A673 (cell line): Measurements from ENCODE around the gene DGUOK. TPM values are rescaled to one million over a fixed set of nuclear protein-coding genes. Genes with fewer than 3 reads are reported as not detected.
"Not testable (repeated sequence)": the region's sequence is repeated elsewhere in the genome, so short reads cannot be mapped to it uniquely, and the experiment has no call there.

Source experiments
- BruUV-seq: library from RNA; stranded (reverse); fragments of 400-500 nt; replicated peaks from 2 replicates; lab custom pipeline; 2021; lab: Mats Ljungman, UMichigan
- CTCF ChIA-PET: fragments of 300-600 bp; sonication (Branson Sonifier 250); formaldehyde crosslinking; loops from one replicate; lab custom pipeline; 2022; ENCODE audit warnings: antibody characterized with exemption; lab: Charles Lee
- POLR2A ChIA-PET: fragments of 300-600 bp; sonication (Branson Sonifier 250); formaldehyde crosslinking; loops from one replicate; lab custom pipeline; 2022; ENCODE audit warnings: antibody characterized with exemption; ENCODE audit not compliant: low non-redundant PET; lab: Charles Lee
- DNase-seq: peaks from one replicate; pipeline ENCODE4 v3.0.0-alpha.2; 2015; ENCODE audit warnings: low spot score
- H3K27ac ChIP-seq: fragments of 200-600 bp; sonication (generic); 2 replicates; pipeline ENCODE4 v1.5.1; 2016; ENCODE audit warnings: mixed run types, low read depth, mild to moderate bottlenecking, mixed read lengths, antibody characterized with exemption, low read length; ENCODE audit not compliant: poor library complexity, severe bottlenecking
- H3K27me3 ChIP-seq: fragments of 200-600 bp; sonication (generic); replicated peaks from 2 replicates; pipeline ENCODE4 v1.6.1; 2017; ENCODE audit warnings: mixed run types, low read depth, mild to moderate bottlenecking, mixed read lengths, antibody characterized with exemption, low read length; ENCODE audit not compliant: insufficient read depth, poor library complexity
- H3K36me3 ChIP-seq: fragments of 200-600 bp; sonication (generic); 2 replicates; pipeline ENCODE4 v1.6.1; 2016; ENCODE audit warnings: mixed run types, mild to moderate bottlenecking, mixed read lengths, antibody characterized with exemption, low read length; ENCODE audit not compliant: insufficient read depth, poor library complexity, severe bottlenecking
- H3K4me1 ChIP-seq: fragments of 200-600 bp; sonication (generic); 2 replicates; pipeline ENCODE4 v1.6.1; 2017; ENCODE audit warnings: mixed run types, mild to moderate bottlenecking, mixed read lengths, antibody characterized with exemption, low read length; ENCODE audit not compliant: insufficient read depth, poor library complexity, severe bottlenecking
- H3K4me3 ChIP-seq: fragments of 200-600 bp; sonication (generic); 2 replicates; pipeline ENCODE4 v1.5.1; 2016; ENCODE audit warnings: low read depth, mixed run types, mild to moderate bottlenecking, mixed read lengths, low read length; ENCODE audit not compliant: poor library complexity, severe bottlenecking
- H3K9me3 ChIP-seq: fragments of 200-600 bp; sonication (generic); 2 replicates; pipeline ENCODE4 v1.6.1; 2016; ENCODE audit warnings: mixed run types, low read depth, mild to moderate bottlenecking, mixed read lengths, antibody characterized with exemption, low read length; ENCODE audit not compliant: poor library complexity, severe bottlenecking
- CTCF ChIP-seq: fragments of 300-800, 200-600 bp; sonication (generic); conservative IDR thresholded peaks from 2 replicates; pipeline ENCODE4 v1.5.1; 2017; ENCODE audit warnings: low read depth, mild to moderate bottlenecking, antibody characterized with exemption, low read length, moderate library complexity, mixed read lengths
- EZH2 ChIP-seq: fragments of 200-600 bp; sonication (generic); IDR thresholded peaks from 2 replicates; pipeline ENCODE4 v1.6.1; 2017; ENCODE audit warnings: borderline replicate concordance, low read depth, mild to moderate bottlenecking, mixed read lengths, antibody characterized with exemption, low read length; ENCODE audit not compliant: poor library complexity, severe bottlenecking
- intact Hi-C: fragments of 100-400 bp; cut with micrococcal nuclease; formaldehyde crosslinking; loops from one replicate; pipeline ENCODE4 v1.10.0; 2022; ENCODE audit not compliant: unreplicated experiment
- total RNA-seq: library from RNA; stranded (reverse); gene quantifications from 2 replicates; pipeline ENCODE4 v1.2.3, GENCODE V29; 2021

The DGUOK gene
- total RNA-seq, 1 experiment from 2014 or later, result 106 TPM

DNA sequence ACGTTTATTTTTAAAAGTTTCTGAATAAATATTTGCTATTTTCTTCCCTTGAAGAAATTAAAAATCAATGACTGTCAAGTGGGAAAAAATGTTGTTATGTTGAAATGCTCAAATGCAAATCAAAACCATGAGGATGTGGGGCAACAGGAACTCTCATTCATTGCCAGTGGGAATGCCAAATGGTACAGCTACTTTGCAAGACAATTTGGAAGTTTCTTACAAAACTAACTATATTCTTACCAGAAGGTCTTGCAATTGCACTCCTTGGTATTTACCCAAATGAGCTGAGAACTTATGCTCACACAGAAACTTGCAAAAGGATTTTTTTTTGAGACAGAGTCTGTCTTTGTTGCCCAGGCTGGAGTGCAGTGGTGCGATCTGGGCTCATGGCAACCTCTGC is 41.3 kb upstream of the DGUOK start:
- Histone ChIP-seq H3K36me3 (no peaks in the 10 kb centered on the region), H3K9me3 (no peaks in the 10 kb centered on the region), H3K4me1 (no peaks in the 10 kb centered on the region), H3K27me3 (no peaks in the 10 kb centered on the region), H3K27ac (no peak overlapping the region), H3K4me3 (no peak overlapping the region)
- ChIA-PET POLR2A (no interaction called here), CTCF (no interaction called here)
- DNase-seq, result no peak
- TF ChIP-seq CTCF, result no peak
- TF ChIP-seq EZH2, result no peak
- BruUV-seq, result no TSS peak
- intact Hi-C loops, result no loop called here

GRCh38 chr2:73886357-73886756 is 40.3 kb upstream of the DGUOK start:
- DNase-seq, result no peak
- Histone ChIP-seq H3K27ac (no peak overlapping the region), H3K36me3 (no peaks in the 10 kb centered on the region), H3K27me3 (no peaks in the 10 kb centered on the region), H3K9me3 (no peaks in the 10 kb centered on the region), H3K4me1 (no peaks in the 10 kb centered on the region), H3K4me3 (no peak overlapping the region)
- CTCF ChIA-PET, result no interaction called here
- POLR2A ChIA-PET, result no interaction called here
- intact Hi-C loops, result no loop called here
- TF ChIP-seq EZH2 (no peak), CTCF (no peak)
- BruUV-seq, result no TSS peak

GRCh38 chr2:73887596-73888353 is 38.9 kb upstream of the DGUOK start:
- BruUV-seq, CTCF ChIA-PET, POLR2A ChIA-PET: not testable (repeated sequence)

DNA sequence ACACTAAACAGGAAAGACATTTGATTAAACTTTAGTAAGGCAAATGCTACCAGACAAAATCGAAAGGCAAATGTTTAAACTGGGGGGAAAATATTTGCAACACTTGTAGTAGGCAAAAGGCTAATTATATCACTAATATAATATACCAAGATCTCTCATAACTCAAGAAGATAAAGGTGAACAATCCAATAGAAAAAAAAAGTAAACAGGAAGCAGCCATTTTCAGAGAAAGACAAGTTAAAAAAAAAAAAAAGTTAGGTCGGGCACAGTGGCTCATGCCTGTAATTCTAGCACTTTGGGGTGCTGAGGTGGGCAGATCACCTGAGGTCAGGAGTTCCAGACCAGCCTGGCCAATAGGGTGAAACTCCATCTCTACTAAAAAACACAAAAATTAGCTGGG is 38.3 kb upstream of the DGUOK start:
- no peaks in the 10 kb centered on the region for H3K27me3 ChIP-seq
- no peaks in the 10 kb centered on the region for H3K36me3 ChIP-seq
- no TSS peak for BruUV-seq
- no peaks in the 10 kb centered on the region for H3K4me1 ChIP-seq
- H3K27ac ChIP-seq, result no peak overlapping the region
- no peak for DNase-seq
- POLR2A ChIA-PET, result no interaction called here
- H3K4me3 ChIP-seq, result no peak overlapping the region
- CTCF ChIA-PET, result no interaction called here
- intact Hi-C loops, result no loop called here
- no peak for TF ChIP-seq EZH2
- no peak for TF ChIP-seq CTCF
- H3K9me3 ChIP-seq, result no peaks in the 10 kb centered on the region

More at GRCh38 chr2:73887596-73888353, 38.9 kb upstream of the DGUOK start:
- H3K27ac ChIP-seq, H3K36me3 ChIP-seq, DNase-seq, intact Hi-C loops, H3K4me3 ChIP-seq, H3K9me3 ChIP-seq, H3K4me1 ChIP-seq, H3K27me3 ChIP-seq: not testable (repeated sequence)
